HG02759 (cell line): ENCODE measurements around the gene CC2D2A.

Experiments used
- ATAC-seq: cut with Tn5 transposase; IDR thresholded peaks from one replicate; pipeline ENCODE4 v1.9.1; 2021; ENCODE audit warnings: mild to moderate bottlenecking, moderate library complexity; ENCODE audit not compliant: unreplicated experiment

The CC2D2A gene

GRCh38 chr4:15459706-15460105, 10.0 kb upstream of the CC2D2A start:
- ATAC-seq: no peak

GRCh38 chr4:15466596-15466995, 3.1 kb upstream of the CC2D2A start:
- ATAC-seq: no peak

- no peak for ATAC-seq
Observed at GRCh38 chr4:15470128-15470475, 420 bp downstream of the CC2D2A start.

GRCh38 chr4:15476396-15476795, 6.7 kb downstream of the CC2D2A start:
- ATAC-seq: no peak

- ATAC-seq: no peak
Observed at GRCh38 chr4:15478724-15479088, 9.0 kb downstream of the CC2D2A start.

GRCh38 chr4:15479089-15479912, 9.6 kb downstream of the CC2D2A start:
- ATAC-seq: no peak

- ATAC-seq: no peak
Observed at GRCh38 chr4:15479913-15480185, 10.2 kb downstream of the CC2D2A start.

- ATAC-seq: no peak
Observed at GRCh38 chr4:15481961-15482745, 12.5 kb downstream of the CC2D2A start.

- no peak for ATAC-seq
Observed at GRCh38 chr4:15482842-15483241, 13.2 kb downstream of the CC2D2A start.

- no peak for ATAC-seq
Observed at GRCh38 chr4:15488136-15488535, 18.5 kb downstream of the CC2D2A start.

GRCh38 chr4:15488658-15489470, 19.2 kb downstream of the CC2D2A start:
- ATAC-seq: no peak

- no peak for ATAC-seq
Observed at GRCh38 chr4:15489551-15489950, 19.9 kb downstream of the CC2D2A start.

GRCh38 chr4:15493411-15493810, 23.7 kb downstream of the CC2D2A start:
- ATAC-seq: no peak

- no peak for ATAC-seq
Observed at GRCh38 chr4:15495621-15496020, 25.9 kb downstream of the CC2D2A start.

GRCh38 chr4:15498356-15498755, 28.7 kb downstream of the CC2D2A start:
- no peak for ATAC-seq

- ATAC-seq: no peak
Observed at GRCh38 chr4:15500701-15501100, 31.0 kb downstream of the CC2D2A start.

GRCh38 chr4:15501941-15502340, 32.3 kb downstream of the CC2D2A start:
- no peak for ATAC-seq

- no peak for ATAC-seq
Observed at GRCh38 chr4:15502384-15502783, 32.7 kb downstream of the CC2D2A start.

GRCh38 chr4:15504041-15504440, 34.4 kb downstream of the CC2D2A start:
- no peak for ATAC-seq

GRCh38 chr4:15506464-15506863, 36.8 kb downstream of the CC2D2A start:
- no peak for ATAC-seq

- ATAC-seq: no peak
Observed at GRCh38 chr4:15507679-15508078, 38.0 kb downstream of the CC2D2A start.

GRCh38 chr4:15510961-15511360, 41.3 kb downstream of the CC2D2A start:
- ATAC-seq: no peak
